SIG-M5 treated with dmso at 0.1 percent for 504 hours (cell line): ENCODE measurements around the gene NCKAP1.
"Not testable (repeated sequence)": the region's sequence is repeated elsewhere in the genome, so short reads cannot be mapped to it uniquely, and the experiment has no call there.

Experiments used
- DNase-seq: peaks from one replicate; lab custom pipeline; 2025; ENCODE audit not compliant: unreplicated experiment; lab: John Stamatoyannopoulos, UW

The NCKAP1 gene

GRCh38 chr2:182913064-182913463, 125.2 kb downstream of the NCKAP1 start:
- no peak for DNase-seq

GRCh38 chr2:182912518-182912915, 125.7 kb downstream of the NCKAP1 start:
- DNase-seq: no peak

- no peak for DNase-seq
Measured at GRCh38 chr2:182911813-182912517, 126.3 kb downstream of the NCKAP1 start.

GRCh38 chr2:182910965-182911364, 127.3 kb downstream of the NCKAP1 start:
- DNase-seq: no peak

- no peak for DNase-seq
Measured at GRCh38 chr2:182907081-182907830, 131.0 kb downstream of the NCKAP1 start.

GRCh38 chr2:182906454-182906853, 131.8 kb downstream of the NCKAP1 start:
- DNase-seq: no peak

GRCh38 chr2:182904844-182905243, 133.4 kb downstream of the NCKAP1 start:
- DNase-seq: no peak

GRCh38 chr2:182903566-182903965, 134.7 kb downstream of the NCKAP1 start:
- DNase-seq: no peak

- DNase-seq: no peak
Measured at GRCh38 chr2:182901748-182902147, 136.5 kb downstream of the NCKAP1 start.

- no peak for DNase-seq
Measured at GRCh38 chr2:182898718-182899117, 139.5 kb downstream of the NCKAP1 start.

GRCh38 chr2:182897137-182897536, 141.1 kb downstream of the NCKAP1 start:
- DNase-seq: no peak

GRCh38 chr2:182895798-182896197, 142.5 kb downstream of the NCKAP1 start:
- no peak for DNase-seq

GRCh38 chr2:182895169-182895568, 143.1 kb downstream of the NCKAP1 start:
- DNase-seq: no peak

- no peak for DNase-seq
Measured at GRCh38 chr2:182894174-182894573, 144.1 kb downstream of the NCKAP1 start.

- DNase-seq: no peak
Measured at GRCh38 chr2:182893666-182894065, 144.6 kb downstream of the NCKAP1 start.

- not testable (repeated sequence) for DNase-seq
Measured at GRCh38 chr2:182893035-182893434, 145.2 kb downstream of the NCKAP1 start.

GRCh38 chr2:182891611-182892010, 146.6 kb downstream of the NCKAP1 start:
- no peak for DNase-seq

GRCh38 chr2:182890773-182891378, 147.4 kb downstream of the NCKAP1 start:
- no peak for DNase-seq

GRCh38 chr2:182890305-182890704, 148.0 kb downstream of the NCKAP1 start:
- DNase-seq: no peak

GRCh38 chr2:182887753-182888415, 150.4 kb downstream of the NCKAP1 start:
- DNase-seq: no peak

- DNase-seq: no peak
Measured at GRCh38 chr2:182887093-182887492, 151.2 kb downstream of the NCKAP1 start.

GRCh38 chr2:182885771-182886170, 152.5 kb downstream of the NCKAP1 start:
- DNase-seq: no peak
